HG03175 (cell line): Measurements from ENCODE around the gene STUB1.

ENCODE experiments used
- ATAC-seq: cut with Tn5 transposase; IDR thresholded peaks from one replicate; pipeline ENCODE4 v1.9.1; 2021; ENCODE audit warnings: mild to moderate bottlenecking, moderate library complexity; ENCODE audit not compliant: unreplicated experiment

Gene STUB1

GRCh38 chr16:693766-694165 is 13.6 kb downstream of the STUB1 start:
- ATAC-seq = no peak

- ATAC-seq = no peak
These were observed 14.1 kb downstream of the STUB1 start for GRCh38 chr16:694187-694862.

- ATAC-seq = no peak
These were observed 14.7 kb downstream of the STUB1 start for GRCh38 chr16:694863-695354.

- no peak for ATAC-seq
These were observed 15.3 kb downstream of the STUB1 start for GRCh38 chr16:695355-696089.

GRCh38 chr16:698911-699671 is 18.9 kb downstream of the STUB1 start:
- no peak for ATAC-seq

GRCh38 chr16:700684-701584 is 20.7 kb downstream of the STUB1 start:
- no peak for ATAC-seq

GRCh38 chr16:702341-702740 is 22.1 kb downstream of the STUB1 start:
- ATAC-seq = no peak

GRCh38 chr16:703406-703805 is 23.2 kb downstream of the STUB1 start:
- no peak for ATAC-seq

- ATAC-seq = no peak
These were observed 23.8 kb downstream of the STUB1 start for GRCh38 chr16:704047-704446.

GRCh38 chr16:704552-705380 is 24.6 kb downstream of the STUB1 start:
- ATAC-seq = no peak

- ATAC-seq = no peak
These were observed 25.4 kb downstream of the STUB1 start, which contains the start of gene FBXL16 for GRCh38 chr16:705431-706188. TSS of gene FBXL16 (minus strand) at chr16:705801. CDS start at chr16:697405, 8,396 bp downstream.

GRCh38 chr16:706189-707061 is 26.2 kb downstream of the STUB1 start:
- ATAC-seq = no peak

GRCh38 chr16:707062-707538 is 26.9 kb downstream of the STUB1 start:
- no peak for ATAC-seq

GRCh38 chr16:708019-708418 is 27.8 kb downstream of the STUB1 start:
- no peak for ATAC-seq

GRCh38 chr16:708959-709358 is 28.7 kb downstream of the STUB1 start:
- ATAC-seq = no peak

- no peak for ATAC-seq
These were observed 29.6 kb downstream of the STUB1 start for GRCh38 chr16:709566-710499.
